DMS 273 treated with DMSO at 0.1 percent for 48 hours (cell line): ENCODE results near the gene KIR2DL1.
"Not testable (repeated sequence)": the region's sequence is repeated elsewhere in the genome, so short reads cannot be mapped to it uniquely, and the experiment has no call there.

Experiments used
- DNase-seq: peaks from one replicate; lab custom pipeline; 2025; lab: John Stamatoyannopoulos, UW

KIR2DL1 gene

DNA sequence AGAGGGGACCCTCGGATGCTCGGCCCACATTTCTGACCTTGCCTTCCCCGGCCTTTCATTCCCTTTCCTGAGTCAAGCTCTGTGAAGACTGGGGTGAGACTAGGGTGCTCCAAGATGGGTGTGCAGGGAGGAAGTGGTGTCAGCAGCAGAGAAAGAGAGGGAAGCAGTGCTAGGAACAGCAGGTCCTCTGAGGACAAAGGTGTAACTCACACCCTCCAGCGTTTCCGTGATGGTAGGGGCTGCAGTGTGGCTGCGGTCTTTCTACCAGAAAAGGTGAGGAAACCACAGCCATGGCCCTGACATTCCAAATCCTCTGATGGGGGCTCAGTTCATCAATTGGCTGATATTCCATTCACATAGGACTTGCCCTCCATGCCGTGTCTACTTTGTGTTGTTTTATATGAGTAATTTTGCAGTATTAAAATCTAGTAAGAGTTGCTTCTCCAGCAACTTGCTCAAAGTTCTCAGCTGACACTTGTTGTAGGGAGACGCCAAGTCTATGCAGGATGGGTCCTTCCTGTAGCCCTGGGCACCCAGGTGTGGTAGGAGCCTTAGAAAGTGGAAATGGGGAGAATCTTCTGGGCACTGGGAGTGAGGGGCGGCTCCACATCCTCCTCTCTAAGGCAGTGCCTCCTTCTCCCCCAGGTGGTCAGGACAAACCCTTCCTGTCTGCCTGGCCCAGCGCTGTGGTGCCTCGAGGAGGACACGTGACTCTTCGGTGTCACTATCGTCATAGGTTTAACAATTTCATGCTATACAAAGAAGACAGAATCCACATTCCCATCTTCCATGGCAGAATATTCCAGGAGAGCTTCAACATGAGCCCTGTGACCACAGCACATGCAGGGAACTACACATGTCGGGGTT lies 48.3 kb downstream of the KIR2DL1 start:
- DNase-seq, result no peak

- DNase-seq, result not testable (repeated sequence)
Measured at GRCh38 chr19:54824416-54824815, 54.8 kb downstream of the KIR2DL1 start.

DNA sequence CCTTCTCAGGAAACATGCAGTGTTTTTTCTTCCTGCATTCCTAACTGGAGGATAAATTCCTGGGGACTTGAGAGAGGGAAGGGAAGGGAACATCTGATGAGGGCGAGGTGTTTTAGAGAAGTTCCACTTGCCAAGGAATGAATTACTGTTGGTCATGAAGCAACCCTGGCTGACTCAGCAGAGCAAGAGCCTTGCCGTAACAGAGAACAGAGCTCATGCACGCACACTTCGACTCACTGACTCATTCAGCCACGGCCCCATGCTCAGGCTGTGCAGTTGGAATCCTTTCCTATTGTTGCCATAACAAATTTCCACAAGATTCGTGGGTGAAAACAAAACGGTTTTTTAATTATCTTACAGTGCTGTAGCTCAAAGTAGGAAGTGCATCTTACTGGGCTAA lies 55.7 kb downstream of the KIR2DL1 start:
- DNase-seq, result not testable (repeated sequence)

DNA sequence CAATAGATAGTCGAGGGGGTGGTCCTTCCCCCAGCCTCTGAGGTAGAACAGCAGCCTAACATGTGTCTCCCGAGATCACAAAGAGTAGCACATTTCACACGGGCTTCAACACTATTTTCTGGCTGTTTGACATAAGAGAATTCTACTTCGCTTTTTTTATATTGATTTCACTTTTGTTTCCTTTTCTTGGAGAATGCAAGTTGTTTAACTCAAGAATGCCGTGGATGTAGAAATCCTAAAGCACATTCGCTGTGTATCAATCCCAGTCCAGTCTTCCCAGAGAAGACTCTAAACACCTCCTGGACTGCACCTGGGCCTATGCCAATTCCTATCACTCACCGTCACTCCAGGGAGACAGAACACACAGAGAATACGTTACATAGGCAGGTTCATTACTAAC lies 58.5 kb downstream of the KIR2DL1 start:
- not testable (repeated sequence) for DNase-seq

DNA sequence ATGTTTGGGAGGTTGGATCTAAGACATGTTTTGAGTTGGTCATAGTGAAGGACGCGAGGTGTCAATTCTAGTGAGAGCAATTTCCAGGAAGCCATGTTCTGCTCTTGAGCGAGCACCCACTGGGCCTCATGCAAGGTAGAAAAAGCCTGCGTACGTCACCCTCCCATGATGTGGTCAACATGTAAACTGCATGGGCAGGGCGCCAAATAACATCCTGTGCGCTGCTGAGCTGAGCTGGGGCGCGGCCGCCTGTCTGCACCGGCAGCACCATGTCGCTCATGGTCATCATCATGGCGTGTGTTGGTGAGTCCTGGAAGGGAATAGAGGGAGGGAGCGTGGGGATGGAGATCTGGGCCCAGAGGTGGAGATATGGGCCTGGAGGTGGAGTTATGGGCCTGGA lies 62.9 kb downstream of the KIR2DL1 start, which contains the start of gene KIR2DS4:
TSS of gene KIR2DS4 (plus strand) at position 181 of the 400 bp plus-strand sequence.
- not testable (repeated sequence) for DNase-seq
